SU-DHL-6 (cell line): ENCODE data around the gene FYTTD1.
"Not testable (repeated sequence)": the region's sequence is repeated elsewhere in the genome, so short reads cannot be mapped to it uniquely, and the experiment has no call there.

Source experiments
- CTCF ChIP-seq: fragments of 200-600 bp; sonication (generic); IDR thresholded peaks from one replicate; pipeline ENCODE4 v1.5.1; 2017; ENCODE audit warnings: antibody characterized with exemption, mild to moderate bottlenecking, low read length, moderate library complexity; ENCODE audit not compliant: insufficient read depth, poor library complexity, severe bottlenecking
- EZH2phosphoT487 ChIP-seq: fragments of 200-600 bp; sonication (generic), shearing (Covaris generic); conservative IDR thresholded peaks from 2 replicates; pipeline ENCODE4 v1.6.1; 2018; ENCODE audit warnings: mild to moderate bottlenecking, antibody characterized with exemption, low read length, moderate library complexity, mixed read lengths

DNA sequence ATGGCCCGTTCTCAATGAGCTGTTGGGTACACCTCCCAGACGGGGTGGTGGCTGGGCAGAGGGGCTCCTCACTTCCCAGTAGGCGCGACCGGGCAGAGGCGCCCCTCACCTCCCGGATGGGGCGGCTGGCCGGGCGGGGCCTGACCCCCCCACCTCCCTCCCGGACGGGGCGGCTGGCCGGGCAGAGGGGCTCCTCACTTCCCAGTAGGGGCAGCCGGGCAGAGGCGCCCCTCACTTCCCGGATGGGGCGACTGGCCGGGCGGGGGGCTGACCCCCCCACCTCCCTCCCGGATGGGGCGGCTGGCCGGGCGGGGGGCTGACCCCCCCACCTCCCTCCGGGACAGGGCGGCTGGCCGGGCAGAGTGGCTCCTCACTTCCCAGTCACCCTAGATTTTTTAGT lies 18.2 kb upstream of the FYTTD1 start:
- TF ChIP-seq CTCF, EZH2phosphoT487: not testable (repeated sequence)
